A204.1 (cell line): Measurements from ENCODE around the gene MYO3B.
"Not testable (repeated sequence)": the region's sequence is repeated elsewhere in the genome, so short reads cannot be mapped to it uniquely, and the experiment has no call there.

Source experiments
- FAIRE-seq: peaks from 2 replicates; lab custom pipeline; 2012; peaks lifted over from hg19 to GRCh38; lab: Jason Lieb, UNC

MYO3B gene

DNA sequence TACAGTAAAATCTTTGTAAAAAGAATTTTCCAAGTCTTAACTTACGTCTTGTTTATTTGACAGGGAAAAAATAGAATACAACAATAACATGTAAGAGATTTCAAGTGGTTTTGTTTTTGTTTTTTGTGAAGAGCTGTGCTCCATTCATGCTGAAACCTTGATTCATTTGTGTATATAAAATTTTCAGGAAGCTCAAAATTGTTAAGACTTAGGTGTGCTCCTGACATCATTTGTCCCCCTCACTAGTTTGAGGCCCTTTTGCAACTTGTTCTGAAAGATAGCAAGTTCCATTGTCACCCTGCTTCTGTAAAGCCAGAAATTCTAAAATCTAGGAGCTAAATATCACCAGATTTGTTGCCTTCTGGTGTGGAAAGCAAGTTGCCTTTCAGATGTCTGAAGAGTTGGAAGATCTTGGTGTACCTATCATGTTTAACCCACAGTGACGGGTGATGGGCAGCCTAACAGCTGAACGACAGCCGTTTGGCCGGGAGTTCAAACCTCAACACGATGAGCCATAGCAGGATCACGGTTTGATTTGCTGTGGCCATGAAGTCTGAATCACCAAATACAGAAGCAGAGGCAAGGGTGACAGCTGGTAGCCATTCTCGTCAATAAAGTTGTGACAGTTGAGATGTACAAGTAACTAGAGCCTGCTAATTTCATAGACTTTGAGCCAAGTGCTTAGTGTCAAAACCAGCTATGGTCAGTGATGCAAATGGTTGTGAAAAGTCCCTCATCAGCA lies 331.7 kb downstream of the MYO3B start:
- FAIRE-seq, result no peak

DNA sequence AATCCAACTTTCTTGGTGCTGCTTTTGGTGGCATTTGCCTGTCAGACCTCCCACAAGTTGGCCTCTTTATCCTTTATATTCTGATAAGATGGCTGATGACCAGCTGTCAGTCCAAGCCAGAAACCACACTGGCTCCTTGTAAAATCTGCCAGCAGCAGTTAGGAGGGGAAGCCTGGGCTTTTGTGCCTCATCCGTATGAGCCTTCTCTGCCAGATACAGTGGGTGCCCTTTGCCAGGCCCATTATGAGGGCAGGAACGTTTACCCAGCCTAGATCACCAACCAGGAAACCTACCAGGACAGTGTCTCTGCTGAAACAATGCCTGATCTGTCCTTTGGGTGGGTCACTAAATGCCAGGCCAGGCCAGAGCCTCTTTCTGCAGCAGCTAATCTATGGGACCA lies 334.3 kb downstream of the MYO3B start:
- no peak for FAIRE-seq

DNA sequence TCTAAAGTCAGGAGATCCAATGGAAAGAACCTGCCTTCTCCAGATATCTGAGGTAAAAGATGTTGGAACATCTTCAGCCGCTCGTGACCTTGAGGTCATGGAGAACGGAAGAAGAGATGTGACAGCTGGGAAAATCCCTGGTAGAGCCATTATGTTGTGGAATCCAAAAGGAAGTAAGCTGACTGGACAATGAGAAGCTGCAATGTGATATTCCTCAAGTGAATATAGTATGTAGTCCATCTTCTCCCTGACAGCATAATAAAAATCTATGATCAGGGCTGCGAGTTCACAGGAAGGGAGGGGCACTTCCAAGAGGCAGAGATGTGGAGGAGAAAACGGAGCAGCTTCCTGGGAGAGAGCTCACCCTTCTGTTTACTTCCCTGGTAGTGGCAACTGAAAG lies 336.2 kb downstream of the MYO3B start:
- no peak for FAIRE-seq

DNA sequence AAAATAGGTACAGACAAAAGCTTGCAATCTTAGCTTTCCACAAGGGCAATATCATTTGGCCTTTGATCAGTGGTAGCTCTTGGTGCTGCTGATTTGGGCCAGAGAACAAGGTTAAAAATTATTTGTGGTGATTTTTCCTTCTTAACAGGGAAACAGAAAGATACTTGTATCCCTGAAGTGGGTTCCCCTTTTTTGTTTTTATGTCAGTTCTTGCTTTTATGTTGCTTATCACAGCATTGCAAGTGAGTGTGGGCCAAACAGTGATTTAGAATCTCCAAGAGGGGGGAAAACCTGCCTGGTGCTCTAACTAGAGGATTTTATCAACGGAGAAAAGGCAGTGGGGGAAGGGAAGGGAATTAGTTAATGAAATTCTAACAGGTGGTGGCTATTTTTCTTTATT lies 339.6 kb downstream of the MYO3B start:
- no peak for FAIRE-seq

DNA sequence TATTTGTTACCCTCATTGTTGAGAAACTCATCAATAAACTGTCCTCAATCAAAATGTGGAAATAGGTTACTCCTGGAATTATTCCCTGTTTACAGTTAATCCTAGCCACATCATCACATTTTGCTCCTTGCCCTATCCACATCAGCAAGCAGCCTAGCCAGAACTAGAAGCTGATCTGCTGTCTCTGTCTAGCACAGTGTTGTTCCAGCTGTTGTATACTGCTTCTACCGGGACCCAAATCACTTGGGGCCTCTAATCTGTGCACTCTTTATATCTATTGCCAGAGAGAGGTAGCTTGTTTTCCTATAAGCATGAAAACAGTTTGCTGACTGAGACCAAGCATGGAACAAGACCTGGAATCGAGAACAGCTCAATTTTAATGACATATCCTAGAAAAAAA lies 341.0 kb downstream of the MYO3B start:
- no peak for FAIRE-seq

DNA sequence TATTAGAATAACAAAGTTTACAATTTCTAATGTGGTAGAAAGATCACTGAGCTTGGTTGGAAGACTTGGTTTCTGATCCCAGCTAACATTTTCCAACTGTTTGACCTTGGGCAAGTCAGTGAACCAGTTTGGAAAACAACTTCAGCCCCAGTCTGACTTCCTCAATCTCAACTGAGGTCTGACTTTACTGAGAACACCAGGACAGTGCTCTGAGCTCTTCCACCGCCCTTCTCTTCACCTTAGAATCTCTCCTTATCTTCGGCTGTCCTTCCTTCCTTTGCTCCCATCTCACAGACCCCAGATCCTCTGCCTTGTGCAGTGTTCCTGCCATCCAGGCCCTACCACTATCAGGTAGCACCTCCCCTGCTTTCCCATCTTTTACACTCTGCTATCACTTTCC lies 343.4 kb downstream of the MYO3B start:
- no peak for FAIRE-seq

DNA sequence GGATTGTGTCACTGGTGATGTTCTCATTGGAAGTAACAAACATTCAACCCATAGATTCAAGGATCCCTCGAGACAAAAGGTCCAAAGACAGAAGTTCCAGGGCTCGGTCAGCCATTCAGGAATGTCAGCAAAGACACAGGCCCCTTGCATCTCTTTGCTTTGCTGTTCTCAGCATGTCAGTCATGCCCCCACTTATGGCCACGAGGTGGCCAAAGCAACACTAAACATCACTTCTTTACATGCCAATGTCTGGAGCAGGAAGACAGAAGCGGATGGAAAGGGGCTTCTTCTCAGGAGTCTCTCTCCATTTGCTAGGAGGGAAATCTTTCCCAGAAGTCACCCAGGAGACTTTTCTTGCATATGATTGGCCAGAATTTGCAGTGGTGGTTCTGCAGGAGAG lies 345.6 kb downstream of the MYO3B start:
- FAIRE-seq, result no peak

DNA sequence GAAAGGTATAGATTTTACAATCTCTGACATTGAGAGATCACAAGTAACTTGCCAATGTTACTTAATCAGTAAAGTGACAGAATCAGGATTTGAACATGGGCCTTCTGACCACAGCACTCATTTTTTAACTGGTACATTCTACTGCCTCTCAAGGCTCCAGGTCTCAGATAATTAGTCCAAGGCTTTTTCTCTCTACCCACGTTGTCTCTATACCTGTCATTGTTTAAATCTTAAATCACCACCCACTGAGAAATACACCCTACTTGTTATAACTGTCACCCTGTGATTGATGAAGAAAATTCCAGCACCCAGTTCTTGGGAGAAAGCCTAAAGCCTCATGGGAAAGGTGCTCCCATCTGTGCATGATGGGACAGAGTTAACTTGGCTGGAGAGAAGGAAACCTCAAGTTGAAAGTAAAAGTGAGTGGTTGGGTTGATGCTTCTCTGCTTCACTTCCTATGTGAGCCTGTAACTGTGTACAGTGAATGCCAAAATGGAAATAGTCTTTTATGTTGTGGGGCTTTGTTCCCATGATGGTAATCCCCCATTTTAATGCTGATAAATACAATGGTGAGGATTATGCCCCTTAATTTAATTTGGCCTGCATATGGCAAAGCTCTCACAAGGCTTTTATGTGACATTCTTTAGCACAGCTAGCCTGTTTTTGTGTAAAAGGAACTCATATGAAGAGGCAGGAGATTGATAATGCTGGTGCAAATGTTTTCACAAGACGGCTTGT lies 347.1 kb downstream of the MYO3B start:
- no peak for FAIRE-seq

DNA sequence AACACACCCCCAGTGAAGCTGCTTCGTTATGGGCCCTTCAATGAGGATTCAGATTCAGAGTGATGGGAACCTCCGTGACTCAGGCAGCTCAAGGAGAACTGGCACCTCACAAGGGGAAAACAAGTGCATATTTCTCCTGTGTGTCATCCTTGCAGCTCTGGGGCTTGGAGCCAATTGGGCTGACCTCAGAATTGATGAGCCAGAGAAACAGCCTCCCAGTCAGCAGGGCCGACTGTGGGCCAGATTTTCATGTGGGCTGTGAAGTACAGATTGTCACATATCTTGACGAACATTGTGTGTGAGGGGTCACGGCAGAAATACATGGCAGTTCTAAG lies 347.6 kb downstream of the MYO3B start:
- no peak for FAIRE-seq

DNA sequence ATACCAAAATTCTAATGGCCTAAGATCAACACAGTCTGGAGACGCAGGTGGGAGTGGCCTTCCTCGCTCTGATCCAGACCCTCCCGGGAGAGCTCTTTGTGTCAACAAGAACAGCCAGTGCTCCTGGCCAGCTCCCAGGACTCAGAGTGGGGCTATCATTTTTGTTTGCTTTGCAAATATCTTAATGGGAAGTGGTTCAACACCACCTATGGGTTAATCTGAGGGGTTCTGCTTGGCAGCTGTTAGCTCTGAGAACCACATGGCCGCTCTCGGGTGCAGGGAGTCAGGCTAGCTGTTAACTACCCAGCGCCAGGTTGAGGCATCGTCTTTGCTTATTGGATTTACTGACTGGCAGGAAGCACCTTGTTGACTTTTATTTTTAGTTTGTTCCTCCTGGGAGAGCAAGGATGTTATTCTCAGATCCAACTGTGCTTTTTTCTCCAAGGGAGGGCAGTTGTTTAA lies 352.4 kb downstream of the MYO3B start:
- no peak for FAIRE-seq

DNA sequence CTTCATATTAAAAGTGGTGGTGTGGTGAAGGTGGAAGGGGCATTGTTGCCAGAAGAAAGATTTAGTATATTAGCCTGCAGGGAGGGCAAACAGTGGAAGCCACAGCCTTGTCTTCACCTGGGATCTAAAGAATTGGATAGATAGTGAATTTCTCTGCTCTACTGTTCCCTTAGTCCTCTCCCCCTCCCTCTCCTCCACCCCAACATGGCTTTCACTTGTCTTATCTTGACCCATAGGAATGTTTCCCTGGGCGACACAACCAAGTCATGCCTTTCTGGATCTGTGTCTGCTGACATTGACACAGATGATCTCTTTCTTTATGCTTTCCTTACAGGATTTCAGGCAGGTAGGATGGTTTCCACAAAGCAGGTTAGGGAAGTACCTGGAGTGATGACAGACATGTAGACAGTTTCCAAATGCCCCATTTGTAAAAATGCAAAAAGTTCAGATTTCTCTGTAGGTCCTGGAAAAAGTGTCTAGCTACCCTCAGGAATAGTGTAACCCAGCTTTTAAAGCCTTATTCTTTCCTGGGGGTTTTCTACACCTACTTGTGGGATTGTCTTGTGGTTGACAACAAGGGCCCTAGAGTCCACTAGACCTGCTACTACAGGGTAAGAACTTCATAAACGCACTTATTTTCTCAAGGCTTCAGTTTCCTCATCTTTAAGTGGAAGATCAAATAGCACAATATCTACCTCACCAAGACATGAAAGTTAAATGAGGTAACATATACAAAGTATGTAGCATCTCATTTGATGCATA lies 353.0 kb downstream of the MYO3B start:
- no peak for FAIRE-seq

DNA sequence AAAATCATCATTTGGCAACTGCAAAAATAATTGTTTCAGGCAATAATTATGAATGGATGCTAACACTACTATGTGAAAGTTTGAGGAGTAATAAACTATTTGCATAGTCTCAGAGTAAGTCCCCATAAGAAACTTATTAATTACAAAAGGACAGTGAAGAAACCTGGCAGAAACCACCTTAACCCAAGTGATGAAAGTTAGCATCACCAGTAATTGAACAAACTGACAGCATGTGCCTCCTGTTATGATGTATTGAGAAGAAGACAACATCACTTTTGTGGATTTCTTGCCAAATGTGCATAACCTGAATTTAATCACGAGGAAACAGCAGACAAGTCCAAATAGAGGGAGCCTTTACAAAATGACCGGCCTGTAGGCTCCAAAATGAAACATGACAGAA lies 353.9 kb downstream of the MYO3B start:
- FAIRE-seq, result no peak

DNA sequence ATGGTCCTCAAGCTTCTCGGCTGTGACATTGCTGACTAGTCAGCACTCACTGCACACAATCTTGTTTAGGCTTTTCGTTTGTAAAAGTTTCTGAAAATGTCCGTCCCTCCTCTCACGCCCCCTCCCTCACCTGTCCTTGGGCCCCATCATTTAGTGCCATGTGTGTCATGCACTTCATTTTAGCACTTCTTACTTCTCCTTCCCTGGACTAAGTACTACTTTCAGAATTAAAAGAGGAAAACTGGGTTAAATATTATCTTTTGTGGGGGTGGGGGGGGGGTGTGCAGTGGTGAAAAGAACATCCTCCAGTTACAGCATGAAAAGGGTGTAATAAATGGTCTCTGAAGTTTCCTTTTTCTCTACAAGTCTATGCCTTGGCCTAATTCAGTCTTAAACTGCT lies 355.2 kb downstream of the MYO3B start:
- FAIRE-seq, result no peak

DNA sequence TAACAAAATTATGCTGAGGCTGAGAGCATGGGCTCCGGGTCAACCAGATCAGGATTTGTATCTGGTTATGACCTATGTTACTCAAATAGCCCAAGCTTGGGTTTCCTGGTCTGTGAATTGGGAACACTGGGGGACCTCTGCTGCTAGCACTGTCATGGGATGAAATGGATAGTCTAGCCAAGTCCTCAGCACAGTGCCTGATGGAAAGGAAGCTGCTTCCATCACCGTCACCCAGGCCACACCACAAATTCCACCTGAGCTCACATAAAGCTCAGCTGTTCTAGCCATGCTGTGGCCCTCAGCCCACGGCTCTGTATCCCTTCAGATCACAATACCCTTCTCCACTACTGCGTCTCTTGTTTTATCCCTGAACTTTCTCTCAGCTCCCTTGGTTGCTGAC lies 357.6 kb downstream of the MYO3B start:
- FAIRE-seq, result no peak

DNA sequence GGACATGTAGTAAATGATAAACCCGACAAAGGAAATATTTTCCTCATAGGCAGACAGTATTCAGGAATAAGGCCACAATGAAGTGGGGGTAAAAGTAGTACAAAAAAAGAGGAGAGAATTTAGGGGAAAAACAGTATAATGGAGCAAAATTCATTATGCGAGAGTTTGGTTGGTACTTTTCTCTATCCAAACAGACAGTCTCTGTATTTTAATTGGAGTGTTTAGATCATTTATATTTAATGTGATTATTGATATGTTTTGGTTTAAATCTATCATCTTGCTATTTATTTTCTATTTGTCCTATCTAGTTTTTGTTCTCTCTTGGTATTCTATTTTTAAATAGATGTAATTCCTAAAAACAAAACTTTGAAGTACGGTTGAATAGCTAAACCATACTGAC lies 366.9 kb downstream of the MYO3B start:
- no peak for FAIRE-seq

DNA sequence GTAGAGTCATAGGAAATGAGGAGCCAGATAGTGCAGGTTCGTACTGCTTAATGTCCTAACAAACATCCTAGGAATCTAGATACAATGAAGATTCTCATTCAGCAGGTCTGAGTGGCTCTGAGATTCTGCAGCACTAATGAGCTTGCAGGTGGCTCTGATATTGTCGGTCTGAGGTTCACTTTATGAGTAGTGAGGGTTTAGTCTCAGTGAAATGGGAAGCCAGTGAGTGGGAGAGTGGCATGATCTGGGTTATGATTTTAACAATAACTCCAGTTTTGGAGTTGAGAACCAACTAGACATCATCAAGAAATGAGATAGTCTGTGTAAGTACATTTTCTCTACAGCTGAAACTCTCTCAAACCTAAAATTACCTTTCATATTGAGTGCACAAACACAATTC lies 370.4 kb downstream of the MYO3B start:
- no peak for FAIRE-seq

DNA sequence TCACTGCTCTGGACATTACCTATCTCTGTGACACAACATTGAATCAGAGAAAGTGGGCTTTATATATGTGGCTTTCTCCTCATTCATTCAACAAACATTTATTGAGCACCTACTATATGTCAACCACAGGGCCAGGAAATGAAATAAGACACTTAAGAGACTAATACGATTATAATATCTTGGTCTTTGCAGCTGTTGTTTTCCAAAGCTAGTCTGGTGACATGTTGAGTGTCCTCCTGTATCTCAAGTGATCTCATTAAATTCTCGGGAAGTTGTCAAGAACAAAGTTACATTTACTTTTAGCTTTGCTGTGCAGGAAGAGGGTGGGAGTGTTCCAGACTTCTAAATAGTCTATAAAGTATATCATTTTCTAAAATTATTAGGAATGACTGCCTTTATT lies 372.6 kb downstream of the MYO3B start:
- FAIRE-seq, result no peak

DNA sequence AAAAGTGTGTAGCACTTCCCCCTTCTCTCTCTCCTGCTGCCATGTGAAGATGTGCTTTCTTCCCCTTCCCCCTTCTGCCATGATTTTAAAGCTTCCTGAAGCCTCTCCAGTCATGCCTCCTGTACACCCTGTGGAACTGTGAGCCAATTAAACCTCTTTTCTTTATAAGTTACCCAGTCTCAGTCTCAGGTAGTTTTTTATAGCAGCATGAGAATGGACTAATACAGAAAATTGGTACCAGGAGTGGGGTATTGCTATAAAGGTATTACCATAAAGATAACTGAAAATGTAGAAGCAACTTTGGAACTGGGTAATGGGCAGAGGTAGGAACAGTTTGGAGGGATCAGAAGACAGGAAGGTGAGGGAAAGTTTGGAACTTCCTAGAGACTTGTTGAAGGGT lies 374.0 kb downstream of the MYO3B start:
- not testable (repeated sequence) for FAIRE-seq

DNA sequence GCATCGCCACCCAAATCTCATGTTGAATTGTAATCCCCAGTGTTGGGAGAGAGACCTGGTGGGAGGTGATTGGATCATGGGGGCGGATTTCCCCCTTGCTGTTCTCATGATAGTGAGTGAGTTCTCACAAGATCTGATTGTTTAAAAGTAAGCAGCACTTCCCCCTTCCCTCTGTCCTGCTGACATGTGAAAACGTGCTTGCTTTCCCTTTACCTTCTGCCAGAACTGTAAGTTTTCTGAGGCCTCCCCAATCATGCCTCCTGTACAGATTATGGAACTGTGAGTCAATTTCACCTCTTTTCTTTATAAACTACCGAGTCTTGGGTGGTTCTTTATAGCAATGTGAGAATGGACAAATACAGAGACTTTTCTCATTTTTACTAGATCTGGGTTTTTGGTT lies 375.8 kb downstream of the MYO3B start:
- FAIRE-seq, result no peak

DNA sequence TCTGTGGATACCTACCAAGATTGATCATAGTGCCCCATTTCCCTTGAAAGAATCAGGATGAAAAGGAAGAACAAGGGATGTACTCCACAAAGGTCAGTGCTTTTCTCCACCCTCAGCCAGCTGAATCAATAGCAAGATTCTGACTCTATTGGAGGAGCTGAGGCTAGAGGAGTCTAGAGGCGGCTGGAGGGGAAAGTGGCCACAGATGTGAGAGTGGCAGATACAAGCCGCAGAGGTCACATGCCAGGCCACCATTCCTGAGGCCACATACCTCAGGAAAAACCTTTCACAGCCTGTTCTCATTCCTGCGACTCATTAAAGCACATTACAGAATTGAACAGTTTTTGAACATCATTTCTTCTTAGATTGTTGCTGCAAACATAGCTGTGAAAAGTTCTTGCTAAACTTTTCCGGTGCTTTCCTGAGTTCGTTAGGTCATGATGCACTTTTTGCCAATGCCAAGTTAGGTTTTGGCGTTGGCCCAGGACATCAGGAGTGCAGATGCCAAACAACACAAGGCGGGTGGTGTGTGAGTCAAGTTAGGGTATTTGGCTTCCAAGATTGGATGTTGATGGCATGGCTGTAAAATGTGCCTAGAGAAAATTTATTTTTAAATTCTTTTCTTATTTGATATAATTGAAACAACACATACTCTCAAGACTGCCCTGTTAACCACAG lies 376.5 kb downstream of the MYO3B start:
- no peak for FAIRE-seq

DNA sequence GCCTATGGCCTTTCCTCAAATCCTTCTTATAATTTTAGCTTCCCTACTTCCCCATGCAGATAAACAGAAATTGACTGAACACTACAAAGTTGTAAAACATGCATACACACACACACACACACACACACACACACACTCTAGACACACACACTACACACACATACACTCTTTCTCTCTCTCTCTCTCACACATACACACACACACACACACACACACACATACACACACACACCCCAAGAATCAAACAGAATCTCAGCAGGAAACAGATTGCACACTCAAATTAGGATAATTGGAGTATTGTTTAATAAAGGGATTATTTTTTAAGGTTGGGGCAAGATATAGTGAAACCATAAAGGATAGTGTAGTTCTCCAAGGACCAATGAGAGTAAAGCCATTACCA lies 385.0 kb downstream of the MYO3B start:
- FAIRE-seq, result no peak

DNA sequence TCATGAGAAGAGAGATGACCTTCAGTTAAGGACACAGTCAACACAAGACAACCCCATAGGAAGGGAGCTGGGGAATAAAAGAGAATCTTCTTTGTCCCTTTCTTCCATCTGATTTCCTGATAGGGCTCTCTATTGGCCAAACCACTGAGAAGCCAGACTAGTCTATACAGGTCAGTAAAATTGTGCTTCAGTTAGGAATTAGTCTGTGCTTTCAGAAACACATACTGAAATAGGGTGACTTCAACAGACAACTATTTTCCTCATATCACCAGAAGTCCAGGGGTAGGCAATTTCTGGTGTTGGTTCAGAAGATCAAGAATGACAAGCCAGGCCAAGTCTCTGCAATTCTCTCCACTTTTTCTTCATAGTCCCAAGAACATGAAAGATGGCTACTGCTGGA lies 385.5 kb downstream of the MYO3B start:
- no peak for FAIRE-seq

DNA sequence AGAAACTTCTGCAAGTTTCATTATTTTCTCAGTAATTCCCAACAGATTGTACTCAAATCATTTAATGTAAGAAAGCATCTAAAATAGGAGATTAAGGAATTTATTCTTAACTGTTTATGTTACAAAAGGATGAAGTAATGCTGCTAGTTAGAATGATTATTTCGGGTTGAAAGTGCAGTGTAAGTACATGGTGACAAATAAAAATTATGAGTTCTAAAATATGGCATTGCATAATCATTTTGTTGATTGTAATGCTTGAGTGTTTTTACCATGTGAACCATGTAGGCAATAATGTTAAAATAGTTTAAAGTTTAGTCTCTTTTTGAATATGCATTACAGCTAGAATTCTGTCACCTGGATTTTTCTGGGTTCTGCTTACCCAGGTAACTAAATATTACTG lies 388.2 kb downstream of the MYO3B start:
- FAIRE-seq, result no peak
